ENCODE results near the gene FSTL4. TPM values are rescaled to one million over a fixed set of nuclear protein-coding genes. Genes with fewer than 3 reads are reported as not detected.

Gene FSTL4
- polyA plus RNA-seq, 3 donors, result not detected

GRCh38 chr5:133520062-133520461 lies 92.3 kb downstream of the FSTL4 start:
- no peak overlapping the region for H3K4me3 Mint-ChIP-seq
- DNase-seq, result no peak
- no peaks in the 10 kb centered on the region for H3K36me3 ChIP-seq (replicated peaks in 1 of 2; ENCODE audit: control insufficient read depth in 1 of 2, insufficient read depth in 2 of 2, low read length in 2 of 2)
- peaks cover 8% of the 10 kb centered on the region for H3K4me1 Mint-ChIP-seq
- peaks cover 0 to 3% (median 0%) of the 10 kb centered on the region in 7 donors for H3K9me3 Mint-ChIP-seq
- H3K4me1 ChIP-seq (ENCODE audit: control insufficient read depth in 1 of 2, insufficient read depth in 2 of 2, low read length in 2 of 2), result peaks cover 0 to 4% of the 10 kb centered on the region in 2 donors
- intact Hi-C loops (cut with micrococcal nuclease), result loop anchor here in 1 of 2 donors (10.0 kb wide), 1 partner anchor 95 kb away; no protein-coding TSS in a partner anchor
- H3K9me3 ChIP-seq (replicated peaks in 1 of 2; ENCODE audit: control insufficient read depth in 1 of 2, insufficient read depth in 1 of 2, low read length in 2 of 2), result no peaks in the 10 kb centered on the region
- no peak overlapping the region for H3K4me3 ChIP-seq (replicated peaks in 1 of 3; ENCODE audit: low read depth in 2 of 3, low read length in 3 of 3)
- TF ChIP-seq CTCF (IDR thresholded peaks at IDR 0.05), result no peak
- peaks cover 5 to 40% (median 10%) of the 10 kb centered on the region in 3 donors for H3K27me3 Mint-ChIP-seq (ENCODE audit: low read depth in 3 of 3)
- WGBS (ENCODE audit: insufficient coverage), result no CpG with 5 or more reads among the region's 4 CpGs
- H3K27ac Mint-ChIP-seq, result no peak overlapping the region
- no peak overlapping the region for H2AFZ ChIP-seq (ENCODE audit: insufficient read depth, low read depth, low read length, poor library complexity, severe bottlenecking)
- H3K9ac ChIP-seq (ENCODE audit: insufficient read depth, low read length, poor library complexity, severe bottlenecking), result no peak overlapping the region
- peaks cover 2 to 8% of the 10 kb centered on the region in 2 donors for H3K27me3 ChIP-seq (ENCODE audit: control insufficient read depth in 2 of 2, insufficient read depth in 2 of 2, low read length in 2 of 2)
- H3K36me3 Mint-ChIP-seq, result no peaks in the 10 kb centered on the region
- H3K4me2 ChIP-seq (replicated peaks; ENCODE audit: extremely low read depth, low read length, poor library complexity, severe bottlenecking), result no peak overlapping the region
- no peaks in the 10 kb centered on the region for H3K79me2 ChIP-seq (ENCODE audit: insufficient read depth, low read length)
- no peaks in the 10 kb centered on the region for H4K20me1 ChIP-seq (ENCODE audit: insufficient read depth, low read length)
- H3K27ac ChIP-seq (ENCODE audit: low read depth in 1 of 2, low read length in 2 of 2), result no peak overlapping the region

GRCh38 chr5:133519191-133519590 lies 93.2 kb downstream of the FSTL4 start:
- Histone ChIP-seq H3K4me3 (replicated peaks in 1 of 3; ENCODE audit: low read depth in 2 of 3, low read length in 3 of 3) (no peak overlapping the region), H2AFZ (ENCODE audit: insufficient read depth, low read depth, low read length, poor library complexity, severe bottlenecking) (no peak overlapping the region), H3K36me3 (replicated peaks in 1 of 2; ENCODE audit: control insufficient read depth in 1 of 2, insufficient read depth in 2 of 2, low read length in 2 of 2) (no peaks in the 10 kb centered on the region), H3K4me1 (ENCODE audit: control insufficient read depth in 1 of 2, insufficient read depth in 2 of 2, low read length in 2 of 2) (peaks cover 0 to 4% of the 10 kb centered on the region in 2 donors), H3K27ac (ENCODE audit: low read depth in 1 of 2, low read length in 2 of 2) (no peak overlapping the region), H3K4me2 (replicated peaks; ENCODE audit: extremely low read depth, low read length, poor library complexity, severe bottlenecking) (no peak overlapping the region), H3K9me3 (replicated peaks in 1 of 2; ENCODE audit: control insufficient read depth in 1 of 2, insufficient read depth in 1 of 2, low read length in 2 of 2) (no peaks in the 10 kb centered on the region), H4K20me1 (ENCODE audit: insufficient read depth, low read length) (no peaks in the 10 kb centered on the region), H3K27me3 (ENCODE audit: control insufficient read depth in 2 of 2, insufficient read depth in 2 of 2, low read length in 2 of 2) (peaks cover 2 to 8% of the 10 kb centered on the region in 2 donors), H3K79me2 (ENCODE audit: insufficient read depth, low read length) (no peaks in the 10 kb centered on the region), H3K9ac (ENCODE audit: insufficient read depth, low read length, poor library complexity, severe bottlenecking) (no peak overlapping the region)
- TF ChIP-seq CTCF (IDR thresholded peaks at IDR 0.05), result no peak
- no peak for DNase-seq
- H3K27me3 Mint-ChIP-seq (ENCODE audit: low read depth in 3 of 3), result peaks cover 3 to 41% (median 12%) of the 10 kb centered on the region in 3 donors
- intact Hi-C loops (cut with micrococcal nuclease), result no loop called here
- peaks cover 8% of the 10 kb centered on the region for H3K4me1 Mint-ChIP-seq
- no peak overlapping the region for H3K4me3 Mint-ChIP-seq
- 84% methylated on average over 7 of the region's 8 CpGs for WGBS (ENCODE audit: insufficient coverage)
- no peak overlapping the region for H3K27ac Mint-ChIP-seq
- H3K9me3 Mint-ChIP-seq, result peaks cover 0 to 3% (median 0%) of the 10 kb centered on the region in 7 donors
- H3K36me3 Mint-ChIP-seq, result no peaks in the 10 kb centered on the region

Data from CD14-positive monocyte (primary cell).